A673 (cell line): ENCODE results near the gene AP2M1.

Source experiments
- EZH2 ChIP-seq: fragments of 200-600 bp; sonication (generic); IDR thresholded peaks from 2 replicates; pipeline ENCODE4 v1.6.1; 2017; ENCODE audit warnings: borderline replicate concordance, low read depth, mild to moderate bottlenecking, mixed read lengths, antibody characterized with exemption, low read length; ENCODE audit not compliant: poor library complexity, severe bottlenecking
- TF ChIP-seq, protein P1 (sequence below): fragments of 300-800, 200-600 bp; sonication (generic); conservative IDR thresholded peaks from 2 replicates; pipeline ENCODE4 v1.5.1; 2017; ENCODE audit warnings: low read depth, mild to moderate bottlenecking, antibody characterized with exemption, low read length, moderate library complexity, mixed read lengths

DNA sequence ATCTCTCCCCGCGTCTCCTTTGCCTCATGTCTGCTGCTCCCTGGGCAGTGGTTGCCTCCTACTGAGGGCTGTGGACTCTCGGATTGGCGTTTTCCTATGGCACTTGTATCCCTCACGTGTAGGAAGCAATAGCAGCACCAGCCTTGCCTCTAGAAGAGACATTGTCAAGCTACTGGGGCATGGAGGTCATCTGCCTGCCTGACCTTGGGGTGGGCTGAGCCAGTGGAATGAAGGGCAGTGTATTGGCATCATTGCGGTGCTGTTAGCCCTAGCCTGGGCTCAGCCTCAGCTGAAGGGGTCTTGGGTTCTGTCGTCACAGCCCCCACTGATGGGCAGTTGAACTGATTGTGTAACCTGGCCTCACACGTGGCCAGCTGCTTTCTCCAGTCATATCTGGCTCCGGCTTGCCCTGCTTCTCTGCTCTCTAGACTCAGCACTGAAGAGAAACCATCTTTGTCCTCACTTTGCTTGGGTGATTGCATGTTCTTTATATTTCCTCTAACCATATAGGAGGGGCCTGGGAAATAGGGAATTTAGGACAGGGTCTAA lies 19.4 kb downstream of the AP2M1 start:
- no peak for TF ChIP-seq EZH2
- TF ChIP-seq, protein P1, sequence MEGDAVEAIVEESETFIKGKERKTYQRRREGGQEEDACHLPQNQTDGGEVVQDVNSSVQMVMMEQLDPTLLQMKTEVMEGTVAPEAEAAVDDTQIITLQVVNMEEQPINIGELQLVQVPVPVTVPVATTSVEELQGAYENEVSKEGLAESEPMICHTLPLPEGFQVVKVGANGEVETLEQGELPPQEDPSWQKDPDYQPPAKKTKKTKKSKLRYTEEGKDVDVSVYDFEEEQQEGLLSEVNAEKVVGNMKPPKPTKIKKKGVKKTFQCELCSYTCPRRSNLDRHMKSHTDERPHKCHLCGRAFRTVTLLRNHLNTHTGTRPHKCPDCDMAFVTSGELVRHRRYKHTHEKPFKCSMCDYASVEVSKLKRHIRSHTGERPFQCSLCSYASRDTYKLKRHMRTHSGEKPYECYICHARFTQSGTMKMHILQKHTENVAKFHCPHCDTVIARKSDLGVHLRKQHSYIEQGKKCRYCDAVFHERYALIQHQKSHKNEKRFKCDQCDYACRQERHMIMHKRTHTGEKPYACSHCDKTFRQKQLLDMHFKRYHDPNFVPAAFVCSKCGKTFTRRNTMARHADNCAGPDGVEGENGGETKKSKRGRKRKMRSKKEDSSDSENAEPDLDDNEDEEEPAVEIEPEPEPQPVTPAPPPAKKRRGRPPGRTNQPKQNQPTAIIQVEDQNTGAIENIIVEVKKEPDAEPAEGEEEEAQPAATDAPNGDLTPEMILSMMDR = no peak
